Psoas muscle (tissue), 8 donors: ENCODE results near the gene PDE9A. TPM values are rescaled to one million over a fixed set of nuclear protein-coding genes. Genes with fewer than 3 reads are reported as not detected.

Experiments
- ATAC-seq, 4 donors: fragments of 200-7000 bp; cut with Tn5 transposase; one replicate each; pipeline ENCODE4 v1.9.1; 2020; ENCODE audit warnings: moderate library complexity in 3 of 4, mild to moderate bottlenecking in 2 of 4
- DNase-seq, 2 donors: peaks; one replicate each; pipeline ENCODE4 v3.0.0-alpha.2; 2020
- H3K27ac ChIP-seq: fragments of 200-600 bp; one replicate; pipeline ENCODE4 v1.8.0; 2022
- H3K27me3 ChIP-seq, 3 donors: fragments of 200-600 bp in 1 of 3; one replicate each; pipeline versions ENCODE4 v1.6.1 to v1.8.0; 2013 to 2022; ENCODE audit warnings: low read length in 2 of 3, mild to moderate bottlenecking in 2 of 3, moderate library complexity in 1 of 3; ENCODE audit not compliant: insufficient read depth in 3 of 3
- H3K36me3 ChIP-seq, 2 donors: fragments of 200-600 bp in 1 of 2; one replicate each; pipeline versions ENCODE4 v1.6.1 to v1.8.0; 2013 to 2022; ENCODE audit warnings: low read depth in 1 of 2, mild to moderate bottlenecking in 1 of 2, moderate library complexity in 1 of 2; ENCODE audit not compliant: insufficient read depth in 1 of 2
- H3K4me1 ChIP-seq: fragments of 200-600 bp; one replicate; pipeline ENCODE4 v1.8.0; 2022
- H3K4me3 ChIP-seq: fragments of 200-600 bp; one replicate; pipeline ENCODE4 v1.8.0; 2022; ENCODE audit warnings: mild to moderate bottlenecking
- H3K9me3 ChIP-seq: fragments of 200-600 bp; one replicate; pipeline ENCODE4 v1.8.0; 2022
- WGBS, 3 donors: extraction: QIAGEN DNeasy Blood & Tissue Kit; methylation state at CpG; one replicate each; pipeline versions ENCODE4 v1.1.6 to v1.1.7; 2013; 5-methylcytosine and 5-hydroxymethylcytosine counted together
- intact Hi-C, 2 donors: fragments of 100-400 bp; cut with DNase I; formaldehyde crosslinking; loops; one replicate each; pipeline versions ENCODE4 v1.11.0 to v1.14.2; 2022
- polyA plus RNA-seq, 3 donors: library from polyadenylated mRNA; stranded (reverse); fragments of 200-250 nt; gene quantifications; one replicate each; pipeline ENCODE4 v1.2.3, GENCODE V29; 2013
- total RNA-seq, 4 donors: library from RNA; stranded (reverse); fragmentation: NEBNext Ultra II Directional in 2 of 4; extraction: Animal tissue kit (Norgen Biotek cat#: 25700) in 2 of 4; gene quantifications; one replicate each; pipeline versions ENCODE4 v1.2.1 to v1.2.4, GENCODE V29; 2021 to 2023
- TF ChIP-seq, protein P1 (sequence below): fragments of 200-600 bp; IDR thresholded peaks from one replicate; pipeline ENCODE4 v1.8.0; 2022; ENCODE audit warnings: antibody characterized with exemption
- donor health status: healthy with polysubstance abuse.
- donor health status: DM: no; HTN: no; CAD: no; lungs with moderate emphysema.
- donor health status: Bipolar disorder and iron deficiency.
- donor health status: healthy.
- donor health status: DM: yes; HTN: yes; CAD: no.
- donor health status: DM: no; HTN: no; CAD: no.
- donor health status: DM: no; HTN: no; CAD: no.
- donor health status: DM: yes; HTN: yes; CAD: no.

PDE9A gene
- total and polyA plus RNA-seq, 7 donors, result 1.2 to 4.3 (median 1.8) TPM

GRCh38 chr21:42768324-42769121 is 115.1 kb downstream of the PDE9A start:
- DNase-seq, result no peak
- no peaks in the 10 kb centered on the region for H3K36me3 ChIP-seq
- TF ChIP-seq, protein P1, sequence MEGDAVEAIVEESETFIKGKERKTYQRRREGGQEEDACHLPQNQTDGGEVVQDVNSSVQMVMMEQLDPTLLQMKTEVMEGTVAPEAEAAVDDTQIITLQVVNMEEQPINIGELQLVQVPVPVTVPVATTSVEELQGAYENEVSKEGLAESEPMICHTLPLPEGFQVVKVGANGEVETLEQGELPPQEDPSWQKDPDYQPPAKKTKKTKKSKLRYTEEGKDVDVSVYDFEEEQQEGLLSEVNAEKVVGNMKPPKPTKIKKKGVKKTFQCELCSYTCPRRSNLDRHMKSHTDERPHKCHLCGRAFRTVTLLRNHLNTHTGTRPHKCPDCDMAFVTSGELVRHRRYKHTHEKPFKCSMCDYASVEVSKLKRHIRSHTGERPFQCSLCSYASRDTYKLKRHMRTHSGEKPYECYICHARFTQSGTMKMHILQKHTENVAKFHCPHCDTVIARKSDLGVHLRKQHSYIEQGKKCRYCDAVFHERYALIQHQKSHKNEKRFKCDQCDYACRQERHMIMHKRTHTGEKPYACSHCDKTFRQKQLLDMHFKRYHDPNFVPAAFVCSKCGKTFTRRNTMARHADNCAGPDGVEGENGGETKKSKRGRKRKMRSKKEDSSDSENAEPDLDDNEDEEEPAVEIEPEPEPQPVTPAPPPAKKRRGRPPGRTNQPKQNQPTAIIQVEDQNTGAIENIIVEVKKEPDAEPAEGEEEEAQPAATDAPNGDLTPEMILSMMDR, result no peak
- no peaks in the 10 kb centered on the region for H3K4me1 ChIP-seq
- 92 to 93% (median 93%) methylated on average over 21 of the region's 21 CpGs for WGBS, 3 donors
- ATAC-seq, result no peak
- H3K27ac ChIP-seq, result no peak overlapping the region
- peaks cover 0 to 3% (median 0%) of the 10 kb centered on the region in 3 donors for H3K27me3 ChIP-seq
- no peaks in the 10 kb centered on the region for H3K9me3 ChIP-seq
- no peak overlapping the region for H3K4me3 ChIP-seq
- intact Hi-C loops, result no loop called here

GRCh38 chr21:42769183-42769819 is 115.9 kb downstream of the PDE9A start:
- ATAC-seq (no peak), DNase-seq (no peak)
- Histone ChIP-seq H3K4me1 (no peaks in the 10 kb centered on the region), H3K36me3 (no peaks in the 10 kb centered on the region), H3K4me3 (no peak overlapping the region), H3K27me3 (peaks cover 0 to 3% (median 0%) of the 10 kb centered on the region in 3 donors), H3K9me3 (no peaks in the 10 kb centered on the region), H3K27ac (no peak overlapping the region)
- TF ChIP-seq, protein P1, result no peak
- 82 to 87% (median 85%) methylated on average over 9 of the region's 9 CpGs for WGBS, 3 donors
- intact Hi-C loops, result no loop called here

GRCh38 chr21:42769820-42770716 is 116.6 kb downstream of the PDE9A start:
- peaks cover 0 to 3% (median 0%) of the 10 kb centered on the region in 3 donors for H3K27me3 ChIP-seq
- H3K36me3 ChIP-seq, result no peaks in the 10 kb centered on the region
- no peak overlapping the region for H3K4me3 ChIP-seq
- DNase-seq, result no peak
- H3K4me1 ChIP-seq, result no peaks in the 10 kb centered on the region
- no peak overlapping the region for H3K27ac ChIP-seq
- TF ChIP-seq, protein P1, result no peak
- H3K9me3 ChIP-seq, result no peaks in the 10 kb centered on the region
- 82 to 89% (median 85%) methylated on average over 28 of the region's 28 CpGs for WGBS, 3 donors
- intact Hi-C loops, result no loop called here
- no peak for ATAC-seq

DNA sequence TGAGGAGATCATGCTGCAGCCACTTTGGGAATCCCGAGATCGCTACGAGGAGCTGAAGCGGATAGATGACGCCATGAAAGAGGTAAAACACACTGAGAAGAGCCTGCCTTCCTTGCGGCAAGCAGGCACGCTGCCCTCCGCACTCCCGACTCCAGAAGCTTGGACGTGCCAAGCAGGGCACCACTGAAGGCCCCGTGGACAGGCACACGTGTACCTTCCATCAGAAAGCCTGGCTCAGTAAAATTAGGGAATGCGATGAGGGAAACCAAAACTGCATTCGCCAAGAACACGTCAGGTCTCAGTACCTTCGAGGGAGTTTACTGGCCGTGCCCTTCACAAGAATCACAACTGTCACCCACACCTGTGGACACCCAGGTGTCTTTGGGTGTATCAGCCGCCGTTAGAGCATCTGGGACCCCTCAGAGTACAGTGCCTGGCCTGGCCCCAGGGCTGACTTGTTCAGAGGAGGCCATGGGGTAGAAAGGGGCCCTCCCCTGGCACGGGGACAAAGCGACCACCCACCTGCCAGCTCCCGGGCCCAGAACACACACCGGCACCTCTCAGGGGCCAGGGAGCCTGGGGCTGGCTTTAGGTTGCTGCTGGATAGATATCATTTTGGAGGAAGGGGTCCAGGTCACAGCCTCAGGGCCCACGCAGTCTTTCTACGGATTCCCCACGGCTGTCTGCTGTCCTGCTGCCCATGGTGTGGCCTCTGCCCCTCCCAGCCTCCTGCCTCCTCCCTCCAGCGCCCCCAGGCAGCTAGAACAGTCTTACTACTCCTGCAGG is 117.5 kb downstream of the PDE9A start:
- no peak overlapping the region for H3K27ac ChIP-seq
- H3K36me3 ChIP-seq, result no peaks in the 10 kb centered on the region
- peaks cover 0 to 3% (median 0%) of the 10 kb centered on the region in 3 donors for H3K27me3 ChIP-seq
- no peaks in the 10 kb centered on the region for H3K4me1 ChIP-seq
- no peaks in the 10 kb centered on the region for H3K9me3 ChIP-seq
- TF ChIP-seq, protein P1, result no peak
- no peak overlapping the region for H3K4me3 ChIP-seq
- intact Hi-C loops, result no loop called here
- WGBS, 3 donors, result 90 to 94% (median 93%) methylated on average over 23 to 27 of the region's 27 CpGs
- DNase-seq (no peak), ATAC-seq (no peak)
